ENCODE results near the gene SLC46A1. TPM values are rescaled to one million over a fixed set of nuclear protein-coding genes. Genes with fewer than 3 reads are reported as not detected.

SLC46A1 gene
- polyA plus RNA-seq, 1 donor (not counting 4 experiments of a cell fraction or from before 2014, with no cell fraction given): 1.9 TPM

GRCh38 chr17:28404461-28404811 is 1.6 kb downstream of the SLC46A1 start:
- TF ChIP-seq EZH2 (IDR thresholded peaks at IDR 0.05; ENCODE audit: low read length) (no peak), CTCF (optimal IDR thresholded peaks at IDR 0.05 in 1 of 3, IDR thresholded peaks at IDR 0.05 in 1 of 3, conservative IDR thresholded peaks at IDR 0.05 in 1 of 3; ENCODE audit: extremely low read depth in 1 of 3, insufficient read depth in 2 of 3, low read length in 3 of 3) (no peak)
- no peak overlapping the region for H3K4me3 ChIP-seq (ENCODE audit: control insufficient read depth in 2 of 3, extremely low read depth in 1 of 3, insufficient read depth in 2 of 3, low read depth in 1 of 3, low read length in 3 of 3)
- no peaks in the 10 kb centered on the region for H4K20me1 ChIP-seq (ENCODE audit: control insufficient read depth, extremely low read depth, insufficient read depth, low read length)
- no peak for DNase-seq (ENCODE audit: low read depth, low spot score)
- H3K79me2 ChIP-seq (ENCODE audit: control insufficient read depth, insufficient read depth, low read length): no peaks in the 10 kb centered on the region
- H3K4me2 ChIP-seq (ENCODE audit: control insufficient read depth, extremely low read depth, insufficient read depth, low read depth, low read length): no peak overlapping the region
- no peaks in the 10 kb centered on the region for H3K9me1 ChIP-seq (ENCODE audit: control insufficient read depth, extremely low read depth, insufficient read depth, low read length)
- H3K9me3 ChIP-seq (ENCODE audit: control insufficient read depth, low read depth, low read length): no peaks in the 10 kb centered on the region
- H2AFZ ChIP-seq (ENCODE audit: control insufficient read depth, low read length): no peak overlapping the region
- H3K9ac ChIP-seq (ENCODE audit: control insufficient read depth, extremely low read depth, insufficient read depth, low read length): no peak overlapping the region
- H3K4me1 ChIP-seq (ENCODE audit: control insufficient read depth, extremely low read depth, insufficient read depth, low read length): peaks cover 36% of the 10 kb centered on the region
- H3K27ac ChIP-seq (ENCODE audit: control insufficient read depth, insufficient read depth, low read length): no peak overlapping the region
- dilution Hi-C loops (cut with MboI; ENCODE audit: extremely low pct_ligation_motif_present, low sequenced_read_pairs): no loop called here
- no peaks in the 10 kb centered on the region for H3K27me3 ChIP-seq (ENCODE audit: control insufficient read depth, extremely low read depth, insufficient read depth, low read length)
- no peak for FAIRE-seq
- H3K36me3 ChIP-seq (ENCODE audit: control insufficient read depth in 2 of 2, extremely low read depth in 1 of 2, insufficient read depth in 2 of 2, low read length in 2 of 2): no peaks in the 10 kb centered on the region

- H3K4me2 ChIP-seq (ENCODE audit: control insufficient read depth, extremely low read depth, insufficient read depth, low read depth, low read length): no peak overlapping the region
- no peaks in the 10 kb centered on the region for H3K27me3 ChIP-seq (ENCODE audit: control insufficient read depth, extremely low read depth, insufficient read depth, low read length)
- H3K36me3 ChIP-seq (ENCODE audit: control insufficient read depth in 2 of 2, extremely low read depth in 1 of 2, insufficient read depth in 2 of 2, low read length in 2 of 2): no peaks in the 10 kb centered on the region
- H3K9me1 ChIP-seq (ENCODE audit: control insufficient read depth, extremely low read depth, insufficient read depth, low read length): no peaks in the 10 kb centered on the region
- dilution Hi-C loops (cut with MboI; ENCODE audit: extremely low pct_ligation_motif_present, low sequenced_read_pairs): no loop called here
- no peaks in the 10 kb centered on the region for H3K9me3 ChIP-seq (ENCODE audit: control insufficient read depth, low read depth, low read length)
- H3K4me3 ChIP-seq (ENCODE audit: control insufficient read depth in 2 of 3, extremely low read depth in 1 of 3, insufficient read depth in 2 of 3, low read depth in 1 of 3, low read length in 3 of 3): no peak overlapping the region
- no peak for DNase-seq (ENCODE audit: low read depth, low spot score)
- no peak overlapping the region for H3K27ac ChIP-seq (ENCODE audit: control insufficient read depth, insufficient read depth, low read length)
- no peaks in the 10 kb centered on the region for H4K20me1 ChIP-seq (ENCODE audit: control insufficient read depth, extremely low read depth, insufficient read depth, low read length)
- H3K79me2 ChIP-seq (ENCODE audit: control insufficient read depth, insufficient read depth, low read length): no peaks in the 10 kb centered on the region
- TF ChIP-seq CTCF (optimal IDR thresholded peaks at IDR 0.05 in 1 of 3, IDR thresholded peaks at IDR 0.05 in 1 of 3, conservative IDR thresholded peaks at IDR 0.05 in 1 of 3; ENCODE audit: extremely low read depth in 1 of 3, insufficient read depth in 2 of 3, low read length in 3 of 3) (no peak), EZH2 (IDR thresholded peaks at IDR 0.05; ENCODE audit: low read length) (no peak)
- FAIRE-seq: no peak
- H3K4me1 ChIP-seq (ENCODE audit: control insufficient read depth, extremely low read depth, insufficient read depth, low read length): peaks cover 36% of the 10 kb centered on the region
- no peak overlapping the region for H2AFZ ChIP-seq (ENCODE audit: control insufficient read depth, low read length)
- no peak overlapping the region for H3K9ac ChIP-seq (ENCODE audit: control insufficient read depth, extremely low read depth, insufficient read depth, low read length)
Measured at GRCh38 chr17:28404007-28404406, 2.0 kb downstream of the SLC46A1 start.
